GM19324 (cell line): ENCODE data around the gene TXNRD3.

ENCODE experiments used
- ATAC-seq: cut with Tn5 transposase; IDR thresholded peaks from one replicate; pipeline ENCODE4 v1.9.1; 2021; ENCODE audit warnings: mild to moderate bottlenecking, moderate library complexity; ENCODE audit not compliant: unreplicated experiment, low FRiP score

The TXNRD3 gene

GRCh38 chr3:126654571-126655383 lies at the start of gene TXNRD3:
TXNRD3 (minus strand) TSS chr3:126655124.
- no peak for ATAC-seq

GRCh38 chr3:126703512-126704493 lies 48.9 kb upstream of the TXNRD3 start, which contains the start of gene CHCHD6:
CHCHD6 (plus strand) TSS chr3:126704240; CDS start chr3:126704313, 73 bp downstream.
- ATAC-seq = peak; percentile 95

- no peak for ATAC-seq
These were observed 44.1 kb upstream of the TXNRD3 start for GRCh38 chr3:126699011-126699410.

GRCh38 chr3:126696701-126697267 lies 41.9 kb upstream of the TXNRD3 start:
- ATAC-seq = no peak

GRCh38 chr3:126693921-126694320 lies 39.0 kb upstream of the TXNRD3 start:
- no peak for ATAC-seq

- ATAC-seq = no peak
These were observed 37.9 kb upstream of the TXNRD3 start for GRCh38 chr3:126692858-126693257.

GRCh38 chr3:126691765-126692164 lies 36.8 kb upstream of the TXNRD3 start:
- no peak for ATAC-seq

- ATAC-seq = no peak
These were observed 30.6 kb upstream of the TXNRD3 start for GRCh38 chr3:126685493-126685892.

- ATAC-seq = no peak
These were observed 30.1 kb upstream of the TXNRD3 start for GRCh38 chr3:126685021-126685420.

- ATAC-seq = no peak
These were observed 29.4 kb upstream of the TXNRD3 start for GRCh38 chr3:126684218-126684751.

GRCh38 chr3:126683069-126683468 lies 28.1 kb upstream of the TXNRD3 start:
- no peak for ATAC-seq

GRCh38 chr3:126682009-126682408 lies 27.1 kb upstream of the TXNRD3 start:
- no peak for ATAC-seq

- ATAC-seq = no peak
These were observed 25.7 kb upstream of the TXNRD3 start for GRCh38 chr3:126680667-126681055.

- no peak for ATAC-seq
These were observed 25.1 kb upstream of the TXNRD3 start for GRCh38 chr3:126679831-126680666.

- ATAC-seq = peak; percentile 64
These were observed 24.4 kb upstream of the TXNRD3 start for GRCh38 chr3:126679318-126679751.

- ATAC-seq = no peak
These were observed 23.9 kb upstream of the TXNRD3 start for GRCh38 chr3:126678693-126679317.

GRCh38 chr3:126677862-126678503 lies 23.1 kb upstream of the TXNRD3 start:
- no peak for ATAC-seq

- no peak for ATAC-seq
These were observed 22.2 kb upstream of the TXNRD3 start for GRCh38 chr3:126676919-126677705.
